Testis (tissue), 2 donors: ENCODE data around the gene IMP3.

Experiments
- POLR2A ChIP-seq: fragments of 450-650 bp; IDR thresholded peaks from one replicate; pipeline ENCODE4 v1.6.1; 2017; ENCODE audit warnings: antibody characterized with exemption, mild to moderate bottlenecking, moderate library complexity
- TF ChIP-seq, protein P1 (sequence below), 3 experiments: fragments of 450-650 bp in 2 of 3; fragments of 200-600 bp in 1 of 3; sonication (generic) in 1 of 3; IDR thresholded peaks; one replicate each; pipeline ENCODE4 v1.5.1; 2016 to 2019; ENCODE audit warnings: antibody characterized with exemption in 3 of 3, mild to moderate bottlenecking in 2 of 3, moderate library complexity in 1 of 3

DNA sequence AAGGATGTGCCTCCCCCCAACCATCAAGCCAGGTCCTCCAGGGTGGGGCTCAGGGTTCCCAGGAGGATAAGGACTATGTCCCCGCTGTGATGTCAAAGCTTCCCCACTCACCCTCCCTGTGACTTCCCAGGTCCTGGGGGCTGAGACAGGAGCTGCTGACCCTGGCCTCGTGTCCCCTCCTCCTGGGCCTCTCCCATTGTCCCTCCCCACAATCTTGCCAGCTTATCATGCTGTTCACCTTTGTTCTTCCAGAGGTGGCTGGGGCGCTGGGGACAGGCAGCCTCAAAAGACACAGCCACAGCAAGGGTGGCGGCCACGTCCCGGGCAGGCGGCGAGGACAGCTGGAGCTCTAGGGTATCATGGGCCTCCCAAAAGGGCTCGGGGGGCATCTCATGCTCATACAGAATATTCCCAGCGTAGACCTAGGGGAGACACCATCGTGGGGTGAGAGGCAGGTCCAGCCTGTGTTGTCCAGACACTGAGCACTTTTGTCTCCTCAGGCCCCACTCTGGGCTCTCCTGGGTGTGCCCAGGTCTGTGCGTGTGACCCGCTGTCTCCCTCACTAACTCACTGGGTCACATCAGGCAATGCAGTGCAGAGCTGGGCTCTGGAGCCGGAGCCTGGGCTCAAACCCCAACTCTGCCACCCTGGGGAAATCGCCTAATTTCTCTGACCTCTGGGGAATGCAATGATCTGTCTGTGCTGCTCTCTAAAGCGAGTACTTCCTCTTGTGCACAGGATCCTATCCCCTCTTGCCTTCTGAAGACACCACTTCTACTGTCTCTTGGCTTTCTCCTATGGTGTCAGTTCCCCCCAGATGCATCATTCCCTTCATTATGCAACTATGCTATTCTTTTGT is 37.7 kb upstream of the IMP3 start:
- TF ChIP-seq, protein P1, sequence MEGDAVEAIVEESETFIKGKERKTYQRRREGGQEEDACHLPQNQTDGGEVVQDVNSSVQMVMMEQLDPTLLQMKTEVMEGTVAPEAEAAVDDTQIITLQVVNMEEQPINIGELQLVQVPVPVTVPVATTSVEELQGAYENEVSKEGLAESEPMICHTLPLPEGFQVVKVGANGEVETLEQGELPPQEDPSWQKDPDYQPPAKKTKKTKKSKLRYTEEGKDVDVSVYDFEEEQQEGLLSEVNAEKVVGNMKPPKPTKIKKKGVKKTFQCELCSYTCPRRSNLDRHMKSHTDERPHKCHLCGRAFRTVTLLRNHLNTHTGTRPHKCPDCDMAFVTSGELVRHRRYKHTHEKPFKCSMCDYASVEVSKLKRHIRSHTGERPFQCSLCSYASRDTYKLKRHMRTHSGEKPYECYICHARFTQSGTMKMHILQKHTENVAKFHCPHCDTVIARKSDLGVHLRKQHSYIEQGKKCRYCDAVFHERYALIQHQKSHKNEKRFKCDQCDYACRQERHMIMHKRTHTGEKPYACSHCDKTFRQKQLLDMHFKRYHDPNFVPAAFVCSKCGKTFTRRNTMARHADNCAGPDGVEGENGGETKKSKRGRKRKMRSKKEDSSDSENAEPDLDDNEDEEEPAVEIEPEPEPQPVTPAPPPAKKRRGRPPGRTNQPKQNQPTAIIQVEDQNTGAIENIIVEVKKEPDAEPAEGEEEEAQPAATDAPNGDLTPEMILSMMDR (IDR thresholded peaks at IDR 0.05) = no peak
- no peak for TF ChIP-seq POLR2A
